HepG2 (cell line): ENCODE data around the gene KCNK15. TPM values are rescaled to one million over a fixed set of nuclear protein-coding genes. Genes with fewer than 3 reads are reported as not detected.

Source experiments
- CSRNP1 ChIP-seq: sonication (generic); formaldehyde crosslinking; IDR thresholded peaks from 2 replicates; pipeline ENCODE4 v1.8.1; 2023; ENCODE audit warnings: mild to moderate bottlenecking, missing genetic modification reagents
- DNMT1 ChIP-seq: sonication (generic); formaldehyde crosslinking; IDR thresholded peaks from 2 replicates; pipeline ENCODE4 v1.5.1; 2020; ENCODE audit warnings: mild to moderate bottlenecking, missing genetic modification reagents
- ETS1 ChIP-seq: sonication (generic); formaldehyde crosslinking; IDR thresholded peaks from 2 replicates; pipeline ENCODE4 v1.4.0; 2020; ENCODE audit warnings: missing genetic modification reagents
- HIVEP1 ChIP-seq: sonication (generic); formaldehyde crosslinking; IDR thresholded peaks from 2 replicates; pipeline ENCODE4 v1.4.0; 2020; ENCODE audit warnings: mild to moderate bottlenecking, missing genetic modification reagents
- PITX1 ChIP-seq: sonication (generic); formaldehyde crosslinking; IDR thresholded peaks from 2 replicates; pipeline ENCODE4 v1.5.1; 2020; ENCODE audit warnings: mild to moderate bottlenecking, missing genetic modification reagents
- SNRNP70 ChIP-seq: fragments of 200-400 bp; formaldehyde crosslinking; IDR thresholded peaks from 2 replicates; pipeline ENCODE4 v1.6.1; 2017; ENCODE audit warnings: mild to moderate bottlenecking, low read depth, low read length, moderate library complexity
- ZFX ChIP-seq: sonication (generic); formaldehyde crosslinking; IDR thresholded peaks from 2 replicates; pipeline ENCODE4 v1.4.0; 2020; ENCODE audit warnings: mild to moderate bottlenecking, low read depth, missing genetic modification reagents, moderate library complexity
- ZNF225 ChIP-seq: sonication (generic); formaldehyde crosslinking; IDR thresholded peaks from 2 replicates; pipeline ENCODE4 v1.4.0; 2020; ENCODE audit warnings: mild to moderate bottlenecking, missing genetic modification reagents
- ZNF816 ChIP-seq: sonication (generic); formaldehyde crosslinking; IDR thresholded peaks from 2 replicates; pipeline ENCODE4 v1.8.0; 2022; ENCODE audit warnings: missing genetic modification reagents, mild to moderate bottlenecking, borderline replicate concordance
- polyA plus RNA-seq, 8 experiments: library from polyadenylated mRNA; depleted of rRNA in 3 of 8; stranded (reverse) in 7 of 8; unstranded in 1 of 8; fragments of >200 nt; fragmentation: Illumina TruSeq in 4 of 8; extraction: Trizol in 4 of 8; gene quantifications; 2 replicates each; pipeline versions ENCODE4 v1.2.1 to v1.2.3, GENCODE V29; 2011 to 2016; ENCODE audit warnings: low read depth in 4 of 8, missing spikeins in 1 of 8, mixed read lengths in 1 of 8; ENCODE audit not compliant: insufficient read depth in 1 of 8
- total RNA-seq, 5 experiments: library from RNA; depleted of rRNA; stranded (reverse); fragments of >200 nt; fragmentation: Illumina TruSeq; extraction: Trizol; gene quantifications; 2 replicates each; pipeline ENCODE4 v1.2.3, GENCODE V29; 2016; ENCODE audit warnings: low read depth in 1 of 5
- TF ChIP-seq, protein P1 (sequence below): sonication (generic); formaldehyde crosslinking; IDR thresholded peaks from 2 replicates; pipeline ENCODE4 v1.5.1; 2020; ENCODE audit warnings: mild to moderate bottlenecking, missing genetic modification reagents, moderate library complexity
- TF ChIP-seq, protein P2 (sequence below): sonication (generic); formaldehyde crosslinking; IDR thresholded peaks from 2 replicates; pipeline ENCODE4 v1.8.0; 2022; ENCODE audit warnings: mild to moderate bottlenecking, missing genetic modification reagents, moderate library complexity

Gene KCNK15
- total and polyA plus RNA-seq, 2 of the 13 experiments (the other 11 are each of a cell fraction or from before 2014, with no cell fraction given) = 0.03 TPM; not detected in 1

DNA sequence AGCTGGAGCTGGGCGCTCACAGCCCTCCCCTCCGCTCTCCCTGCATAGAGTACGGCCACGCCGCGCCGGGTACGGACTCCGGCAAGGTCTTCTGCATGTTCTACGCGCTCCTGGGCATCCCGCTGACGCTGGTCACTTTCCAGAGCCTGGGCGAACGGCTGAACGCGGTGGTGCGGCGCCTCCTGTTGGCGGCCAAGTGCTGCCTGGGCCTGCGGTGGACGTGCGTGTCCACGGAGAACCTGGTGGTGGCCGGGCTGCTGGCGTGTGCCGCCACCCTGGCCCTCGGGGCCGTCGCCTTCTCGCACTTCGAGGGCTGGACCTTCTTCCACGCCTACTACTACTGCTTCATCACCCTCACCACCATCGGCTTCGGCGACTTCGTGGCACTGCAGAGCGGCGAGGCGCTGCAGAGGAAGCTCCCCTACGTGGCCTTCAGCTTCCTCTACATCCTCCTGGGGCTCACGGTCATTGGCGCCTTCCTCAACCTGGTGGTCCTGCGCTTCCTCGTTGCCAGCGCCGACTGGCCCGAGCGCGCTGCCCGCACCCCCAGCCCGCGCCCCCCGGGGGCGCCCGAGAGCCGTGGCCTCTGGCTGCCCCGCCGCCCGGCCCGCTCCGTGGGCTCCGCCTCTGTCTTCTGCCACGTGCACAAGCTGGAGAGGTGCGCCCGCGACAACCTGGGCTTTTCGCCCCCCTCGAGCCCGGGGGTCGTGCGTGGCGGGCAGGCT lies 4.6 kb downstream of the KCNK15 start (continued):
- TF ChIP-seq ETS1 (CRISPR knock-in tag) (no peak), SNRNP70 (no peak), ZFX (CRISPR knock-in tag) (peak; percentile 45; the same call in 1 of the 2 replicates), PITX1 (no peak), ZNF816 (CRISPR knock-in tag) (no peak), ZNF225 (peak; percentile 56; the same call in 1 of the 2 replicates), HIVEP1 (CRISPR knock-in tag) (peak; percentile 20; the same call in 1 of the 2 replicates), CSRNP1 (CRISPR knock-in tag) (0 out of 2 replicates have a peak, but pooled peaks have one; percentile 45), DNMT1 (CRISPR knock-in tag) (peak; percentile 87; the same call in 1 of the 2 replicates)
- TF ChIP-seq, protein P1, sequence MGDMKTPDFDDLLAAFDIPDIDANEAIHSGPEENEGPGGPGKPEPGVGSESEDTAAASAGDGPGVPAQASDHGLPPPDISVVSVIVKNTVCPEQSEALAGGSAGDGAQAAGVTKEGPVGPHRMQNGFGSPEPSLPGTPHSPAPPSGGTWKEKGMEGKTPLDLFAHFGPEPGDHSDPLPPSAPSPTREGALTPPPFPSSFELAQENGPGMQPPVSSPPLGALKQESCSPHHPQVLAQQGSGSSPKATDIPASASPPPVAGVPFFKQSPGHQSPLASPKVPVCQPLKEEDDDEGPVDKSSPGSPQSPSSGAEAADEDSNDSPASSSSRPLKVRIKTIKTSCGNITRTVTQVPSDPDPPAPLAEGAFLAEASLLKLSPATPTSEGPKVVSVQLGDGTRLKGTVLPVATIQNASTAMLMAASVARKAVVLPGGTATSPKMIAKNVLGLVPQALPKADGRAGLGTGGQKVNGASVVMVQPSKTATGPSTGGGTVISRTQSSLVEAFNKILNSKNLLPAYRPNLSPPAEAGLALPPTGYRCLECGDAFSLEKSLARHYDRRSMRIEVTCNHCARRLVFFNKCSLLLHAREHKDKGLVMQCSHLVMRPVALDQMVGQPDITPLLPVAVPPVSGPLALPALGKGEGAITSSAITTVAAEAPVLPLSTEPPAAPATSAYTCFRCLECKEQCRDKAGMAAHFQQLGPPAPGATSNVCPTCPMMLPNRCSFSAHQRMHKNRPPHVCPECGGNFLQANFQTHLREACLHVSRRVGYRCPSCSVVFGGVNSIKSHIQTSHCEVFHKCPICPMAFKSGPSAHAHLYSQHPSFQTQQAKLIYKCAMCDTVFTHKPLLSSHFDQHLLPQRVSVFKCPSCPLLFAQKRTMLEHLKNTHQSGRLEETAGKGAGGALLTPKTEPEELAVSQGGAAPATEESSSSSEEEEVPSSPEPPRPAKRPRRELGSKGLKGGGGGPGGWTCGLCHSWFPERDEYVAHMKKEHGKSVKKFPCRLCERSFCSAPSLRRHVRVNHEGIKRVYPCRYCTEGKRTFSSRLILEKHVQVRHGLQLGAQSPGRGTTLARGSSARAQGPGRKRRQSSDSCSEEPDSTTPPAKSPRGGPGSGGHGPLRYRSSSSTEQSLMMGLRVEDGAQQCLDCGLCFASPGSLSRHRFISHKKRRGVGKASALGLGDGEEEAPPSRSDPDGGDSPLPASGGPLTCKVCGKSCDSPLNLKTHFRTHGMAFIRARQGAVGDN = peak; percentile 39; the same call in 1 of the 2 replicates
- TF ChIP-seq, protein P2, sequence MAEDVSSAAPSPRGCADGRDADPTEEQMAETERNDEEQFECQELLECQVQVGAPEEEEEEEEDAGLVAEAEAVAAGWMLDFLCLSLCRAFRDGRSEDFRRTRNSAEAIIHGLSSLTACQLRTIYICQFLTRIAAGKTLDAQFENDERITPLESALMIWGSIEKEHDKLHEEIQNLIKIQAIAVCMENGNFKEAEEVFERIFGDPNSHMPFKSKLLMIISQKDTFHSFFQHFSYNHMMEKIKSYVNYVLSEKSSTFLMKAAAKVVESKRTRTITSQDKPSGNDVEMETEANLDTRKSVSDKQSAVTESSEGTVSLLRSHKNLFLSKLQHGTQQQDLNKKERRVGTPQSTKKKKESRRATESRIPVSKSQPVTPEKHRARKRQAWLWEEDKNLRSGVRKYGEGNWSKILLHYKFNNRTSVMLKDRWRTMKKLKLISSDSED (CRISPR knock-in tag) = 0 out of 2 replicates have a peak, but pooled peaks have one; percentile 36
